ENCODE measurements around the gene ADH1B.
A peak's percentile ranks its signal among the peaks of the same experiment; 100 is the strongest.
"Not testable (repeated sequence)": the region's sequence is repeated elsewhere in the genome, so short reads cannot be mapped to it uniquely, and the experiment has no call there.

The ADH1B gene

DNA sequence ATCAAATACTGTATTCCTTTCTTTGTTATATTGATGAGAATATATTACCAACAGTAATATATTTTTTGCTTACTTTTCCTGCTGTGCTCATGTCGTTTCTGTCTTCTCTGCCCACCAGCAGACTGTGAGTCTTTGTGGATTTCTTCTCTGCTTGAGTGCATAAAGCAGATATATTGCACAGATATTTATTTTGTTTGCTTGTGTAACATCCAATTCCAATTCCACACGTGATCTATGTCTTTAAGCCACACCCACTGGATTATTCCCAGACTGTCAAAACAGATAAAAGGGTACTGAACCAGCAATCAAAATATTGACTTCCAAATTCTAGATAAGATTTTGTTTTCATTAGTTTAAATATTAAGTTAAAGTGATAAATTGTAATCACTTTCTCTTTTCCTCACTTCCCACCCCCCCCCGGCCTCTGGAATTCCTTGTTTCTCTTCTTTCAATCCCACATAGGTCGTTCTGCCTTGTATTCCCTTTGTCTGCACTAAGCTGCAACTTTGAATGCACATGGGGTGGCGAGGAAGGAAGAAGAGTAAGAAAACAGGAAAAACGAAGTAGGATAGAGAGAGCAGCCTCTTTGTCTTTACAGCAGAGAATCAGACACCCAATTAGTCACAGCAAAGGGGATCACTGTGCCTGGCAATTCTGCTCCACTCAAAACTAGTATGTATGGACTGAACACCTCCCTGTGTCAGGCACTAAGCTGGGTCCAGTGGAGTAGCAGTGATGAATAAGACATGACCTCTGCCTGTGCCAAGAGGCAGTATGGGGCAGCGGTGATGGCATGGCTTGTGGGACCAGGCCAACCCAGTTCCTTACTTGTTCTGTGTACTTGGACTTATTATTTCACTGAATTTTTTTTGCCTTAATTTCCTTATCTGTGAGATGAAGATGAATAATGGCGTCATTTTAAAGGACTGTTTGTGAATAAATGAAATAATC, at the start of gene ADH1B:
Gene ADH1B, minus strand, starts transcription at position 161 of the 951 bp plus-strand sequence. Its CDS starts 70 bp downstream, at position 91.
- no peak within 1 kb of the TSS for H3K27ac ChIP-seq (ENCODE audit: low read depth, low read length)
- H3K4me3 ChIP-seq (ENCODE audit: low read depth in 1 of 2, low read length in 2 of 2): peak within 1 kb of the TSS; percentile 11 to 18
- H3K9ac ChIP-seq (ENCODE audit: low read depth in 1 of 2, low read length in 2 of 2): peak within 1 kb of the TSS in 1 of 2 donors; percentile 14
- no peaks in the 10 kb centered on the region for H3K27me3 ChIP-seq (ENCODE audit: control insufficient read depth in 1 of 2, insufficient read depth in 2 of 2, low read length in 2 of 2)
- H3K4me1 ChIP-seq (ENCODE audit: control insufficient read depth in 1 of 2, insufficient read depth in 2 of 2, low read length in 2 of 2): no peaks in the 10 kb centered on the region
- H3K36me3 ChIP-seq (ENCODE audit: control insufficient read depth in 1 of 2, insufficient read depth in 2 of 2, low read length in 2 of 2): no peaks in the 10 kb centered on the region
- H3K9me3 ChIP-seq (ENCODE audit: control insufficient read depth in 1 of 2, low read length in 2 of 2): no peaks in the 10 kb centered on the region

DNA sequence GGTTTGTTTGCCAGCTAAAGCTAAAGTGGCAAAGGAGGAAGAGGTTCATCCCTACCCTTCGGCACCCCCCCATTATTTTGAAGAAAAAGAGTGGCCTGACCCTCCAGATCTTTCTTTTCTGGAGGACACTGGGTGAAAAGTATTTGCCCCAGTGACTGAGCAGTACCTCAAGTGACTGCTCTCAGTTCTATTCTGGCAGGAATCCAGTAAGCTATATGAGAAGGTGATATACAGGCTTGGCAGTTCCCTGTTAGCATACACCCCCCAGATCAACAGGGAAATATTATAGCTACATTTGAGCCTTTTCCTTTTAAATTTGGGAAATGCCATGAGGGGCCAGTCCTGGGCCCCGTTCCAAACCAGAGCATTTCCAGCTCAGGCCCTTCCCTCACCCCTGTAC, 46.6 kb upstream of the ADH1B start:
- not testable (repeated sequence) for H3K4me3 ChIP-seq (ENCODE audit: low read depth in 1 of 2, low read length in 2 of 2); H3K36me3 ChIP-seq (ENCODE audit: control insufficient read depth in 1 of 2, insufficient read depth in 2 of 2, low read length in 2 of 2); H3K27ac ChIP-seq (ENCODE audit: low read depth, low read length); H3K27me3 ChIP-seq (ENCODE audit: control insufficient read depth in 1 of 2, insufficient read depth in 2 of 2, low read length in 2 of 2); H3K9ac ChIP-seq (ENCODE audit: low read depth in 1 of 2, low read length in 2 of 2); H3K4me1 ChIP-seq (ENCODE audit: control insufficient read depth in 1 of 2, insufficient read depth in 2 of 2, low read length in 2 of 2)
- peaks cover 5 to 14% of the 10 kb centered on the region in 2 donors for H3K9me3 ChIP-seq (ENCODE audit: control insufficient read depth in 1 of 2, low read length in 2 of 2)

DNA sequence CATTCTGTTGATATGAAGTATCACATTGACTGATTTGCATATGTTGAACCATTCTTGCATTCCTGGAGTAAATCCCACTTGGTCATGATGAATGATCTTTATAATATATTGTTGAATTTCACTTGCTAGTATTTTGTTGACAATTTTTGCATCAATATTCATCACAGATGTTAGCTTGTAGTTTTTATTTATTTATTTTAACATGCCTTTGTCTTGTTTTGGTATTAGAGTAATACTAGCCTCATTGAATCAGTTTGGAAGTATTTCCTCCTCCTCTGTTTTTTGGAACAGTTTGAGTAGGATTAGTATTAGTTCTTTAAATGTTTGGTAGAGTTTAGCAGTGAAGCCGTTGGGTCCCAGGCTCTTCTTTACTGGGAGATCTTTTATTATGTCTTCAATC, 45.3 kb upstream of the ADH1B start:
- Histone ChIP-seq H3K9me3 (ENCODE audit: control insufficient read depth in 1 of 2, low read length in 2 of 2) (peaks cover 1 to 3% of the 10 kb centered on the region in 2 donors), H3K9ac (ENCODE audit: low read depth in 1 of 2, low read length in 2 of 2) (no peak overlapping the region), H3K27me3 (ENCODE audit: control insufficient read depth in 1 of 2, insufficient read depth in 2 of 2, low read length in 2 of 2) (no peaks in the 10 kb centered on the region), H3K27ac (ENCODE audit: low read depth, low read length) (no peak overlapping the region), H3K4me3 (ENCODE audit: low read depth in 1 of 2, low read length in 2 of 2) (no peak overlapping the region), H3K4me1 (ENCODE audit: control insufficient read depth in 1 of 2, insufficient read depth in 2 of 2, low read length in 2 of 2) (no peaks in the 10 kb centered on the region), H3K36me3 (ENCODE audit: control insufficient read depth in 1 of 2, insufficient read depth in 2 of 2, low read length in 2 of 2) (no peaks in the 10 kb centered on the region)

DNA sequence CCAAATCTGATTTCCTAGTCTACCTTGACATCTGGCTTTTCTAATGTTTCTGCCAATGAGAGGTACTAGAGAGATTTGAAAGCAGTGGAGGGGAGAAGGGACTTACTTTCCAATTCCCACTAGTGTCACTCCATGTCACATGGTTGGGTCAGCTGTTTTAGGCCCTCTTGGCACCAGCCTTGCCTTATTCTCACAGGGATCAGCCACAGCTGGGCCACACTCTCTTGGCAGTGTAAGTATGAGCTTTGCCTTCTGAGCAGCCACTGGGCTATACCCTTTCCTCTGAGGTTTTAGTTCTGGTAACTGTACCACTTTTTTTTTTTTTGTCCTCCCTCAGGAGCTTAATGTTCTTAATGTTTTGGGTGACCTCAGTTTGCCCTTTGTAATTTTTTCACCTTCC, 41.6 kb upstream of the ADH1B start:
- peaks cover 0 to 3% of the 10 kb centered on the region in 2 donors for H3K4me1 ChIP-seq (ENCODE audit: control insufficient read depth in 1 of 2, insufficient read depth in 2 of 2, low read length in 2 of 2)
- no peaks in the 10 kb centered on the region for H3K27me3 ChIP-seq (ENCODE audit: control insufficient read depth in 1 of 2, insufficient read depth in 2 of 2, low read length in 2 of 2)
- no peaks in the 10 kb centered on the region for H3K36me3 ChIP-seq (ENCODE audit: control insufficient read depth in 1 of 2, insufficient read depth in 2 of 2, low read length in 2 of 2)
- no peaks in the 10 kb centered on the region for H3K9me3 ChIP-seq (ENCODE audit: control insufficient read depth in 1 of 2, low read length in 2 of 2)
- no peak overlapping the region for H3K9ac ChIP-seq (ENCODE audit: low read depth in 1 of 2, low read length in 2 of 2)
- no peak overlapping the region for H3K4me3 ChIP-seq (ENCODE audit: low read depth in 1 of 2, low read length in 2 of 2)
- no peak overlapping the region for H3K27ac ChIP-seq (ENCODE audit: low read depth, low read length)

DNA sequence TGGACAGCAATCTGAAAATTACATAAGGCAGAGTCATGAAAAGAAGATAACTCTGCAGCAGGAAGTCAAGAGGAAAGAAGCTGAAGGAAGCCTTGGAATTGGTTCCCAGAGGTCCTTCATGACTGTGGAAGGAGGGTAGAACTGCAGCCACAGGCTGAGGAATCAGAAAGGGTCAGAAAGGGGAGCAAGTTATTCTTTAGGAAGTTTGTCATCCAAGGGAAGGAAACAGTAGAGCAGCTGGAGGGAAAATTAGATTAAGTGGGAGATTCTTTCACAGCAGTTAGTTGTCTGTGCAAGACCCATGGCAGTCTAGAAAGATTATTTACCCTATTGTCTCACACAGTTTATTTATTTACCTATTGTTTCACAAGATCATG, 40.7 kb upstream of the ADH1B start:
- H3K4me3 ChIP-seq (ENCODE audit: low read depth in 1 of 2, low read length in 2 of 2): no peak overlapping the region

DNA sequence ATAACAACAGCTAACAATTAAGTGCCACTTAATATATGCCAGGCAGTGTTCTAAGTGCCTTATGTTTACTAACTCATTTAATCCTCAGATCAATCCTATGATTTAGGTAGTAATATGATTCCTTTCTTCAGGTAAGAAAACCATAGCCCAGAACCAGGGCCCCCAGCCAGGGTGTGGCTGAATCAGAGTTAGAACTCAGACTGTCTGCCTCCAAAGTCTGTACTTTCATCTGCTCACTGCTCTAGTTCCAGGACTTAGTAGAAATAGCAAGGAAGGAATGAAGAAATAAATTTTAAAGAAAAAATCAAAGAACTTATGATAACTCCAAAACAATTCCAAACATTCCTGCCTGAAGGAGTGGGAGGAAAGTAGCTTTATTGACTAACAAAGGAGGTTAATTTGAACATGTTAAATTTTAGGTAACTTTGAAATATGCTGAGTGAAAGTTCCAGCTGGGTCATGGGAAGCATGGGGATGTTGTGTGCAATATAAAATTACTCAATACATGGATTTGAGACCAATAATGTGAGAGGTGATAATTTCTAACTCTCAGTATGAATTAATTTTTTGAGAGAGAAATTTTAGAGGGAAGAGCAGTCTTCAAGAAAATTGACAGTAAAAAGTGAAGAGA, 40.2 kb upstream of the ADH1B start:
- Histone ChIP-seq H3K9ac (ENCODE audit: low read depth in 1 of 2, low read length in 2 of 2) (no peak overlapping the region), H3K9me3 (ENCODE audit: control insufficient read depth in 1 of 2, low read length in 2 of 2) (no peaks in the 10 kb centered on the region), H3K27ac (ENCODE audit: low read depth, low read length) (no peak overlapping the region)

More for the DNA sequence above, 40.7 kb upstream of the ADH1B start:
- Histone ChIP-seq H3K27me3 (ENCODE audit: control insufficient read depth in 1 of 2, insufficient read depth in 2 of 2, low read length in 2 of 2) (no peaks in the 10 kb centered on the region), H3K36me3 (ENCODE audit: control insufficient read depth in 1 of 2, insufficient read depth in 2 of 2, low read length in 2 of 2) (no peaks in the 10 kb centered on the region), H3K4me1 (ENCODE audit: control insufficient read depth in 1 of 2, insufficient read depth in 2 of 2, low read length in 2 of 2) (peaks cover 0 to 5% of the 10 kb centered on the region in 2 donors), H3K9me3 (ENCODE audit: control insufficient read depth in 1 of 2, low read length in 2 of 2) (no peaks in the 10 kb centered on the region), H3K9ac (ENCODE audit: low read depth in 1 of 2, low read length in 2 of 2) (no peak overlapping the region), H3K27ac (ENCODE audit: low read depth, low read length) (no peak overlapping the region)

DNA sequence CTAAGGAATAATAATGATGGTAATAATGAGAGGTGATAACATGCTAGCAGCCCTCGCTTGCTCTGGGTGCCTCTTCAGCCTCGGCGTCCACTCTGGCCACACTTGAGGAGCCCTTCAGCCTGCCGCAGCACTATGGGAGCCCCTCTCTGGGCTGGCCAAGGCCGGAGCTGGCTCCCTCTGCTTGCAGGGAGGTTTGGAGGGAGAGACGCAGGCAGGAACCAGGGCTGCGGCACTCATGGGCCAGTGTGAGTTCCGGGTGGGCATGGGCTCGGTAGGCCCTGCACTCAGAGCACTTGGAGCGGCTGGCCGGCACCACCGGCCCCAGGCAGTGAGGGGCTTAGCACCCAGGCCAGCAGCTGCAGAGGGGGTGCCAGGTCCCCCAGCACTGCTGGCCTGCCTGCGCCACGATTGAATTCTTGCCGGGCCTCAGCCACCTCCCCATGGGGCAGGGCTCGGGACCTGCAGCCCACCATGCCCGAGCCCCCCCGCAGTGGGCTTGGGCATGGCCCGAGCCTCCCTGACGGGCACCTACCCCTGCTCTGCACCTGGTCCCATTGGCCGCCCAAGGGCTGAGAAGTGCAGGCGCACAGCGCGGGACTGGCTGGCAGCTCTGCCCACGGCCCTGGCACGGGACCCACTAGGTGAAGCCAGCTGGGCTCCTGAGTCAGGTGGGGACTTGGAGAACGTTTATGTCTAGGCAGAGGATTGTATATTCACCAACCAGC, 38.4 kb upstream of the ADH1B start:
- H3K27me3 ChIP-seq (ENCODE audit: control insufficient read depth in 1 of 2, insufficient read depth in 2 of 2, low read length in 2 of 2): no peaks in the 10 kb centered on the region

More for the DNA sequence above, 40.2 kb upstream of the ADH1B start:
- H3K27me3 ChIP-seq (ENCODE audit: control insufficient read depth in 1 of 2, insufficient read depth in 2 of 2, low read length in 2 of 2): no peaks in the 10 kb centered on the region
- H3K36me3 ChIP-seq (ENCODE audit: control insufficient read depth in 1 of 2, insufficient read depth in 2 of 2, low read length in 2 of 2): no peaks in the 10 kb centered on the region
- H3K4me1 ChIP-seq (ENCODE audit: control insufficient read depth in 1 of 2, insufficient read depth in 2 of 2, low read length in 2 of 2): peaks cover 0 to 5% of the 10 kb centered on the region in 2 donors
- H3K4me3 ChIP-seq (ENCODE audit: low read depth in 1 of 2, low read length in 2 of 2): no peak overlapping the region

DNA sequence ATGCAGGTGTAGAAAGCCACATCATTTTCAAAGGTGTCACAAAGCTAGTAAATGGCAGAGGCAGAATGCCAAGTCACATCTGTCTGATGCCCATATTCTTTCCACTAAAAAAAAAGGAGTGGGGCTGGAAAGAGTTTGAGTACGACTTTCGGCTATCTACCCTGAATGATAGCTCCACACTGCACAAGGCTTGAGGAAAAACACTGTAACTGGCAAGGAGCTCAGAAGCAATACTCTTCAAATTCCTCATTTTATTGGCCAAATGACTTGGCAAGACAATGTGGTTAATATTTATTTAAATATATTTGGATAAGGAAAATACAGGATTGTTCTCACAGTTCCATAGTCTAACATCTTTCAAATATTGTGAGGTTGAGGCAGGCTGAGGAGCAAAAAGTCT, 36.7 kb upstream of the ADH1B start:
- Histone ChIP-seq H3K27me3 (ENCODE audit: control insufficient read depth in 1 of 2, insufficient read depth in 2 of 2, low read length in 2 of 2) (no peaks in the 10 kb centered on the region), H3K9ac (ENCODE audit: low read depth in 1 of 2, low read length in 2 of 2) (no peak overlapping the region), H3K4me1 (ENCODE audit: control insufficient read depth in 1 of 2, insufficient read depth in 2 of 2, low read length in 2 of 2) (peaks cover 5 to 11% of the 10 kb centered on the region in 2 donors), H3K9me3 (ENCODE audit: control insufficient read depth in 1 of 2, low read length in 2 of 2) (no peaks in the 10 kb centered on the region), H3K36me3 (ENCODE audit: control insufficient read depth in 1 of 2, insufficient read depth in 2 of 2, low read length in 2 of 2) (no peaks in the 10 kb centered on the region), H3K27ac (ENCODE audit: low read depth, low read length) (no peak overlapping the region), H3K4me3 (ENCODE audit: low read depth in 1 of 2, low read length in 2 of 2) (no peak overlapping the region)

More for the DNA sequence above, 38.4 kb upstream of the ADH1B start:
- H3K36me3 ChIP-seq (ENCODE audit: control insufficient read depth in 1 of 2, insufficient read depth in 2 of 2, low read length in 2 of 2): no peaks in the 10 kb centered on the region
- no peak overlapping the region for H3K27ac ChIP-seq (ENCODE audit: low read depth, low read length)
- H3K9ac ChIP-seq (ENCODE audit: low read depth in 1 of 2, low read length in 2 of 2): no peak overlapping the region
- H3K4me1 ChIP-seq (ENCODE audit: control insufficient read depth in 1 of 2, insufficient read depth in 2 of 2, low read length in 2 of 2): peaks cover 0 to 5% of the 10 kb centered on the region in 2 donors
- no peak overlapping the region for H3K4me3 ChIP-seq (ENCODE audit: low read depth in 1 of 2, low read length in 2 of 2)
- H3K9me3 ChIP-seq (ENCODE audit: control insufficient read depth in 1 of 2, low read length in 2 of 2): no peaks in the 10 kb centered on the region

DNA sequence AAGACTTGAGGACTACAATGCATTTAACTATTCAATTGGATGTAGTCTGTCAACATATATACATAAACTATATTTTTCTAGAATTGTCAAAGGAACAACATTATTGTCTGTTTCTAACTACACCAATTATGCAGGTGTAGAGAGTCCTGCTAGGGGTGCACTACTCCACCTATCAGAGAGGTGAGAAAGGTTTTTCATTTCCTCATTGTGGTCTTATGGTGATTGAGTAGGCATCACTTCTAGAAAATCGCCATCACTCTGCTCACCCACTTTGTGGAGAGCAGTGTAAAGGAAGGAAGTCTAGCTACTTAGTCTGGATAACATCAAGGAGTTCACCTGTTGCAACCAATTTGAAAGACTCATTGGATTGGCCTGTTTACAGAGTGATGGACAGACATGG, 35.8 kb upstream of the ADH1B start:
- H3K36me3 ChIP-seq (ENCODE audit: control insufficient read depth in 1 of 2, insufficient read depth in 2 of 2, low read length in 2 of 2): no peaks in the 10 kb centered on the region
- H3K9ac ChIP-seq (ENCODE audit: low read depth in 1 of 2, low read length in 2 of 2): no peak overlapping the region
- peaks cover 10 to 14% of the 10 kb centered on the region in 2 donors for H3K4me1 ChIP-seq (ENCODE audit: control insufficient read depth in 1 of 2, insufficient read depth in 2 of 2, low read length in 2 of 2)
- H3K27ac ChIP-seq (ENCODE audit: low read depth, low read length): no peak overlapping the region
- no peaks in the 10 kb centered on the region for H3K27me3 ChIP-seq (ENCODE audit: control insufficient read depth in 1 of 2, insufficient read depth in 2 of 2, low read length in 2 of 2)
- H3K4me3 ChIP-seq (ENCODE audit: low read depth in 1 of 2, low read length in 2 of 2): no peak overlapping the region
- no peaks in the 10 kb centered on the region for H3K9me3 ChIP-seq (ENCODE audit: control insufficient read depth in 1 of 2, low read length in 2 of 2)

DNA sequence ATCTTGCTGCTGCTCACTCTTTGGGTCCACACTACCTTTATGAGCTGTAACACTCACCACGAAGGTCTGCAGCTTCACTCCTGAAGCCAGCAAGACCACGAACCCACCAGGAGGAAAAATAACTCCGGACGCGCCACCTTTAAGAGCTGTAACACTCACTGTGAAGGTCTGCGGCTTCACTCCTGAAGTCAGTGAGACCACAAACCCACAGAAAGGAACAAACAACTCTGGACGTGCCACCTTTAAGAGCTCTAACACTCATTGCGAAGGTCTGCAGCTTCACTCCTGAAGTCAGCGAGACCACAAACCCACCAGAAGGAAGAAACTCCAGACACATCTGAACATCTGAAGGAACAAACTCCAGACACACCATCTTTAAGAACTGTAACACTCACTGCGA, 34.9 kb upstream of the ADH1B start:
- H3K4me1 ChIP-seq (ENCODE audit: control insufficient read depth in 1 of 2, insufficient read depth in 2 of 2, low read length in 2 of 2): peaks cover 10 to 14% of the 10 kb centered on the region in 2 donors
- not testable (repeated sequence) for H3K9me3 ChIP-seq (ENCODE audit: control insufficient read depth in 1 of 2, low read length in 2 of 2); H3K27me3 ChIP-seq (ENCODE audit: control insufficient read depth in 1 of 2, insufficient read depth in 2 of 2, low read length in 2 of 2); H3K4me3 ChIP-seq (ENCODE audit: low read depth in 1 of 2, low read length in 2 of 2); H3K27ac ChIP-seq (ENCODE audit: low read depth, low read length); H3K9ac ChIP-seq (ENCODE audit: low read depth in 1 of 2, low read length in 2 of 2); H3K36me3 ChIP-seq (ENCODE audit: control insufficient read depth in 1 of 2, insufficient read depth in 2 of 2, low read length in 2 of 2)

Data from duodenal mucosa (tissue), 2 donors.